KOPT-K1 (cell line): ENCODE results near the gene STPG4.

ENCODE experiments used
- H3K27ac ChIP-seq: fragments of 200-600 bp; sonication (generic); 2 replicates; pipeline ENCODE4 v1.5.1; 2016; ENCODE audit warnings: antibody characterized with exemption, mild to moderate bottlenecking, low read depth, low read length; ENCODE audit not compliant: poor library complexity, severe bottlenecking
- H3K36me3 ChIP-seq: fragments of 200-600 bp; sonication (generic); 2 replicates; pipeline ENCODE4 v1.5.1; 2017; ENCODE audit warnings: antibody characterized with exemption, mild to moderate bottlenecking, low read length, moderate library complexity; ENCODE audit not compliant: insufficient read depth
- H3K9me3 ChIP-seq: fragments of 200-600 bp; sonication (generic); 2 replicates; pipeline ENCODE4 v1.5.1; 2017; ENCODE audit warnings: antibody characterized with exemption, low read length, mild to moderate bottlenecking; ENCODE audit not compliant: insufficient read depth, poor library complexity, severe bottlenecking

Gene STPG4

GRCh38 chr2:47078541-47079482, 76.3 kb downstream of the STPG4 start:
- Histone ChIP-seq H3K36me3 (peaks cover 30% of the 10 kb centered on the region; the same call in 1 of the 2 replicates), H3K9me3 (no peaks in the 10 kb centered on the region), H3K27ac (no peak overlapping the region)

GRCh38 chr2:47077442-47078117, 77.5 kb downstream of the STPG4 start:
- Histone ChIP-seq H3K27ac (no peak overlapping the region), H3K9me3 (no peaks in the 10 kb centered on the region), H3K36me3 (peaks cover 42% of the 10 kb centered on the region)

- H3K36me3 ChIP-seq, result peaks cover 50% of the 10 kb centered on the region
- H3K27ac ChIP-seq, result no peak overlapping the region
- H3K9me3 ChIP-seq, result no peaks in the 10 kb centered on the region
Observed at GRCh38 chr2:47076586-47077441, 78.3 kb downstream of the STPG4 start.

GRCh38 chr2:47076126-47076506, 79.0 kb downstream of the STPG4 start:
- H3K27ac ChIP-seq, result no peak overlapping the region
- no peaks in the 10 kb centered on the region for H3K9me3 ChIP-seq
- H3K36me3 ChIP-seq, result peaks cover 57% of the 10 kb centered on the region

GRCh38 chr2:47075361-47076125, 79.6 kb downstream of the STPG4 start:
- Histone ChIP-seq H3K9me3 (no peaks in the 10 kb centered on the region), H3K27ac (no peak overlapping the region), H3K36me3 (peaks cover 62% of the 10 kb centered on the region)

- H3K36me3 ChIP-seq, result peaks cover 71% of the 10 kb centered on the region
Observed at GRCh38 chr2:47074691-47075090, 80.4 kb downstream of the STPG4 start.

GRCh38 chr2:47073641-47074040, 81.5 kb downstream of the STPG4 start:
- Histone ChIP-seq H3K27ac (no peak overlapping the region), H3K36me3 (peaks cover 81% of the 10 kb centered on the region), H3K9me3 (no peaks in the 10 kb centered on the region)

More at GRCh38 chr2:47074691-47075090, 80.4 kb downstream of the STPG4 start:
- Histone ChIP-seq H3K9me3 (no peaks in the 10 kb centered on the region), H3K27ac (no peak overlapping the region)

GRCh38 chr2:47073217-47073616, 81.9 kb downstream of the STPG4 start:
- H3K27ac ChIP-seq, result no peak overlapping the region
- H3K9me3 ChIP-seq, result no peaks in the 10 kb centered on the region
- H3K36me3 ChIP-seq, result peaks cover 86% of the 10 kb centered on the region

GRCh38 chr2:47072728-47073191, 82.3 kb downstream of the STPG4 start:
- H3K9me3 ChIP-seq, result no peaks in the 10 kb centered on the region
- H3K27ac ChIP-seq, result no peak overlapping the region
- peaks cover 90% of the 10 kb centered on the region for H3K36me3 ChIP-seq

GRCh38 chr2:47072018-47072691, 83.0 kb downstream of the STPG4 start:
- Histone ChIP-seq H3K27ac (no peak overlapping the region), H3K9me3 (no peaks in the 10 kb centered on the region), H3K36me3 (peaks cover 96% of the 10 kb centered on the region)

- no peaks in the 10 kb centered on the region for H3K9me3 ChIP-seq
- H3K27ac ChIP-seq, result no peak overlapping the region
- peaks cover 99% of the 10 kb centered on the region for H3K36me3 ChIP-seq
Observed at GRCh38 chr2:47070920-47071824, 83.9 kb downstream of the STPG4 start.

GRCh38 chr2:47070155-47070919, 84.8 kb downstream of the STPG4 start:
- Histone ChIP-seq H3K9me3 (no peaks in the 10 kb centered on the region), H3K36me3 (peaks cover 99% of the 10 kb centered on the region), H3K27ac (no peak overlapping the region)
